Measurements from ENCODE around the gene STAP1.

- no peak for TF ChIP-seq CTCF (IDR thresholded peaks at IDR 0.05)
- TF ChIP-seq POLR2A (IDR thresholded peaks at IDR 0.05) = no peak
These were observed 46.0 kb upstream of the STAP1 start for GRCh38 chr4:67512501-67512900.
